ENCODE data around the gene HLCS. TPM values are rescaled to one million over a fixed set of nuclear protein-coding genes. Genes with fewer than 3 reads are reported as not detected.

The HLCS gene
- total RNA-seq, 1 donor from 2014 or later: 10.7 TPM

GRCh38 chr21:36702622-36702968 lies 263.9 kb downstream of the HLCS start:
- intact Hi-C loops (cut with DNase I): no loop called here
- Histone ChIP-seq H3K27ac (no peak overlapping the region), H3K9me3 (no peaks in the 10 kb centered on the region), H3K4me3 (no peak overlapping the region), H3K27me3 (peaks cover 65% of the 10 kb centered on the region), H3K36me3 (no peaks in the 10 kb centered on the region), H3K4me1 (peaks cover 20 to 40% of the 10 kb centered on the region in 2 donors)
- no peak for TF ChIP-seq CTCF (IDR thresholded peaks at IDR 0.05)
- DNase-seq (ENCODE audit: low spot score in 2 of 2): no peak

GRCh38 chr21:36701756-36702621 lies 264.5 kb downstream of the HLCS start:
- Histone ChIP-seq H3K4me3 (peak overlapping the region in 1 of 2 donors; percentile 37), H3K27ac (no peak overlapping the region), H3K9me3 (no peaks in the 10 kb centered on the region), H3K36me3 (no peaks in the 10 kb centered on the region), H3K27me3 (peaks cover 66% of the 10 kb centered on the region), H3K4me1 (peaks cover 20 to 44% of the 10 kb centered on the region in 2 donors)
- DNase-seq (ENCODE audit: low spot score in 2 of 2): no peak
- no peak for TF ChIP-seq CTCF (IDR thresholded peaks at IDR 0.05)
- intact Hi-C loops (cut with DNase I): no loop called here

- H3K4me1 ChIP-seq: peaks cover 20 to 45% of the 10 kb centered on the region in 2 donors
- intact Hi-C loops (cut with DNase I): no loop called here
- DNase-seq (ENCODE audit: low spot score in 2 of 2): no peak
- no peak for TF ChIP-seq CTCF (IDR thresholded peaks at IDR 0.05)
- H3K27me3 ChIP-seq: peaks cover 66% of the 10 kb centered on the region
- no peaks in the 10 kb centered on the region for H3K9me3 ChIP-seq
- H3K27ac ChIP-seq: no peak overlapping the region
- H3K4me3 ChIP-seq: peak overlapping the region; percentile 37 to 65
- H3K36me3 ChIP-seq: no peaks in the 10 kb centered on the region
These were observed 265.3 kb downstream of the HLCS start for GRCh38 chr21:36700971-36701755.

Other genes starting within 250 kb of the HLCS start
- gene RIPPLY3, start 40.0 kb upstream of the HLCS start, total RNA-seq: not detected
- 0.64 TPM for gene PIGP, start 106.4 kb upstream of the HLCS start, total RNA-seq
- 70.7 TPM for gene TTC3, start 106.6 kb upstream of the HLCS start, total RNA-seq

Measured in ascending aorta (tissue), 2 donors.